ENCODE results near the gene ANP32D.
"Not testable (repeated sequence)": the region's sequence is repeated elsewhere in the genome, so short reads cannot be mapped to it uniquely, and the experiment has no call there.

- TF ChIP-seq, protein P1, sequence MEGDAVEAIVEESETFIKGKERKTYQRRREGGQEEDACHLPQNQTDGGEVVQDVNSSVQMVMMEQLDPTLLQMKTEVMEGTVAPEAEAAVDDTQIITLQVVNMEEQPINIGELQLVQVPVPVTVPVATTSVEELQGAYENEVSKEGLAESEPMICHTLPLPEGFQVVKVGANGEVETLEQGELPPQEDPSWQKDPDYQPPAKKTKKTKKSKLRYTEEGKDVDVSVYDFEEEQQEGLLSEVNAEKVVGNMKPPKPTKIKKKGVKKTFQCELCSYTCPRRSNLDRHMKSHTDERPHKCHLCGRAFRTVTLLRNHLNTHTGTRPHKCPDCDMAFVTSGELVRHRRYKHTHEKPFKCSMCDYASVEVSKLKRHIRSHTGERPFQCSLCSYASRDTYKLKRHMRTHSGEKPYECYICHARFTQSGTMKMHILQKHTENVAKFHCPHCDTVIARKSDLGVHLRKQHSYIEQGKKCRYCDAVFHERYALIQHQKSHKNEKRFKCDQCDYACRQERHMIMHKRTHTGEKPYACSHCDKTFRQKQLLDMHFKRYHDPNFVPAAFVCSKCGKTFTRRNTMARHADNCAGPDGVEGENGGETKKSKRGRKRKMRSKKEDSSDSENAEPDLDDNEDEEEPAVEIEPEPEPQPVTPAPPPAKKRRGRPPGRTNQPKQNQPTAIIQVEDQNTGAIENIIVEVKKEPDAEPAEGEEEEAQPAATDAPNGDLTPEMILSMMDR (IDR thresholded peaks at IDR 0.05), result not testable (repeated sequence)
- not testable (repeated sequence) for TF ChIP-seq EP300 (IDR thresholded peaks at IDR 0.05)
Observed at GRCh38 chr12:48520381-48520780, 48.0 kb downstream of the ANP32D start.

Measured in gastroesophageal sphincter (tissue), 3 donors.